SJCRH30 (cell line): ENCODE results near the gene CHMP6. TPM values are rescaled to one million over a fixed set of nuclear protein-coding genes. Genes with fewer than 3 reads are reported as not detected.

Experiments
- DNase-seq, 2 experiments: peaks; one replicate each; pipeline ENCODE4 v3.0.0-alpha.2; 2015 to 2020
- H3K27ac ChIP-seq: fragments of 250-450 bp; sonication (Bioruptor Pico); 2 replicates; pipeline ENCODE4 v1.5.1; 2020; ENCODE audit warnings: mild to moderate bottlenecking, moderate library complexity
- H3K27me3 ChIP-seq: fragments of 250-450 bp; sonication (Bioruptor Pico); 2 replicates; pipeline ENCODE4 v1.5.1; 2020; ENCODE audit warnings: mild to moderate bottlenecking, moderate library complexity
- H3K36me3 ChIP-seq: fragments of 250-450 bp; sonication (Bioruptor Pico); 2 replicates; pipeline ENCODE4 v1.5.1; 2020; ENCODE audit warnings: mild to moderate bottlenecking, moderate library complexity
- H3K4me1 ChIP-seq: fragments of 250-450 bp; sonication (Bioruptor Pico); 2 replicates; pipeline ENCODE4 v1.5.1; 2020; ENCODE audit warnings: mild to moderate bottlenecking, moderate library complexity
- H3K4me3 ChIP-seq: fragments of 250-450 bp; sonication (Bioruptor Pico); 2 replicates; pipeline ENCODE4 v1.5.1; 2020; ENCODE audit warnings: mild to moderate bottlenecking, moderate library complexity
- H3K9me3 ChIP-seq: fragments of 250-450 bp; sonication (Bioruptor Pico); replicated peaks from 2 replicates; pipeline ENCODE4 v1.5.1; 2020; ENCODE audit warnings: mild to moderate bottlenecking, moderate library complexity
- total RNA-seq: library from RNA; depleted of rRNA; stranded (reverse); fragments of >200 nt; shearing (Covaris generic); gene quantifications from 2 replicates; pipeline ENCODE4 v1.2.3, GENCODE V29; 2014

CHMP6 gene
- total RNA-seq, 1 experiment from 2014 or later = 27.6 TPM

GRCh38 chr17:80962356-80963329 lies 29.0 kb upstream of the CHMP6 start:
- Histone ChIP-seq H3K4me1 (peaks cover 38% of the 10 kb centered on the region), H3K27me3 (no peaks in the 10 kb centered on the region), H3K9me3 (no peaks in the 10 kb centered on the region), H3K27ac (no peak overlapping the region), H3K4me3 (no peak overlapping the region), H3K36me3 (no peaks in the 10 kb centered on the region)
- no peak for DNase-seq

GRCh38 chr17:80963812-80964543 lies 27.7 kb upstream of the CHMP6 start:
- no peak overlapping the region for H3K4me3 ChIP-seq
- no peak overlapping the region for H3K27ac ChIP-seq
- H3K4me1 ChIP-seq = peaks cover 41% of the 10 kb centered on the region

GRCh38 chr17:80964544-80964856 lies 27.1 kb upstream of the CHMP6 start:
- no peaks in the 10 kb centered on the region for H3K27me3 ChIP-seq
- H3K36me3 ChIP-seq = no peaks in the 10 kb centered on the region
- no peaks in the 10 kb centered on the region for H3K9me3 ChIP-seq
- no peak for DNase-seq
- peaks cover 39% of the 10 kb centered on the region for H3K4me1 ChIP-seq
- no peak overlapping the region for H3K4me3 ChIP-seq
- no peak overlapping the region for H3K27ac ChIP-seq

More at GRCh38 chr17:80963812-80964543, 27.7 kb upstream of the CHMP6 start:
- Histone ChIP-seq H3K36me3 (no peaks in the 10 kb centered on the region), H3K9me3 (no peaks in the 10 kb centered on the region), H3K27me3 (no peaks in the 10 kb centered on the region)
- DNase-seq = peak in 1 of 2 experiments; percentile 54

- Histone ChIP-seq H3K9me3 (no peaks in the 10 kb centered on the region), H3K27ac (no peak overlapping the region), H3K4me1 (peaks cover 40% of the 10 kb centered on the region), H3K36me3 (no peaks in the 10 kb centered on the region), H3K27me3 (no peaks in the 10 kb centered on the region), H3K4me3 (no peak overlapping the region)
- no peak for DNase-seq
Observed at GRCh38 chr17:80964859-80965580, 26.6 kb upstream of the CHMP6 start.

- Histone ChIP-seq H3K27ac (no peak overlapping the region), H3K4me3 (no peak overlapping the region), H3K27me3 (no peaks in the 10 kb centered on the region), H3K36me3 (no peaks in the 10 kb centered on the region), H3K9me3 (no peaks in the 10 kb centered on the region), H3K4me1 (peaks cover 40% of the 10 kb centered on the region)
- no peak for DNase-seq
Observed at GRCh38 chr17:80965606-80966005, 26.0 kb upstream of the CHMP6 start.

DNA sequence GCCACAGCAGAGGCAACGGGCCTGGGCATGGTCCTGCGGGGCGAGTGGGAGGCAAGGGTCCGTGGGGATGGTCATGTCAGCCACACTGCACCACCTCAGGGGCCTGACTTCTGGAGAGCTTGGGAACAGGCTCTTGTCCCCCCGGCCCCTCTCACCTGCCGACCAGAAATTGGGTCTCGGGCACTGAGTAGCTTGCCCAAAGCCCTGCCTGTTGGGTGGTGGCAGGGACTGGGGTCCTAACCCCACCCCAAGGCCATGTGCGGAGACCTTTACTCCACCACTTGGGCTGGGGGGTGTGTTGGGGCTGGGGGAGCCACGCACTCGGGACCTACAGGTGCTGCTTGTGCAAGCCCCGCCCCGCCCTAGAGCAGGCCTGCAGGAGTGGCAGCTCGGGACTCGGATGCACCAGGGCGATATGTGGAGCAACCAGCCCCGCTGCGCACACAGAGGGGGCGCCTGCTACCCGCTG lies 24.2 kb upstream of the CHMP6 start:
- Histone ChIP-seq H3K27ac (no peak overlapping the region), H3K4me3 (no peak overlapping the region), H3K27me3 (no peaks in the 10 kb centered on the region), H3K9me3 (no peaks in the 10 kb centered on the region), H3K4me1 (peaks cover 38% of the 10 kb centered on the region), H3K36me3 (no peaks in the 10 kb centered on the region)
- DNase-seq = no peak

DNA sequence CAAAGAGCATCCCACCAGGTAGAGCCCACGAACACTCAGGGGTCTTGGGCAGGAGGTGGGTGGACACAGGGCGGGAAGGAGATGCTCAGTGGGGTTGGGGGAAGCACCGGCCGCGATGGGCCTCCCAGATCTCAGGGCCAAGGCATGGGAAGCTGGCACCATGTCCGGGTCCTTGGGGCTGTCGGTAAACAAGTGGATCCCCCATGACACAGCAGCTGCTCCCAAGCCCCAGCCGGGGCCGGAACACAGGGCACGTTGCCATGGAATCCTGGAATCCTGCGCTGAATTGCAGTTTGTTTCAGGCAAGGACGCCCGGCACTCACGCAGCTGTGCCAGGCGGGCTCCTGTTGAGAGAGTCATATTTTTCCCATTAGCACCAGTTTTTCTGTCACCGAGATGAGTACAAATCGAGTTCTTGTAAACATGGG lies 23.0 kb upstream of the CHMP6 start:
- Histone ChIP-seq H3K27ac (peak overlapping the region; percentile 93), H3K36me3 (no peaks in the 10 kb centered on the region), H3K4me1 (peaks cover 37% of the 10 kb centered on the region), H3K4me3 (peak overlapping the region; percentile 48), H3K9me3 (no peaks in the 10 kb centered on the region), H3K27me3 (no peaks in the 10 kb centered on the region)
- DNase-seq = peak; percentile 91 to 95

DNA sequence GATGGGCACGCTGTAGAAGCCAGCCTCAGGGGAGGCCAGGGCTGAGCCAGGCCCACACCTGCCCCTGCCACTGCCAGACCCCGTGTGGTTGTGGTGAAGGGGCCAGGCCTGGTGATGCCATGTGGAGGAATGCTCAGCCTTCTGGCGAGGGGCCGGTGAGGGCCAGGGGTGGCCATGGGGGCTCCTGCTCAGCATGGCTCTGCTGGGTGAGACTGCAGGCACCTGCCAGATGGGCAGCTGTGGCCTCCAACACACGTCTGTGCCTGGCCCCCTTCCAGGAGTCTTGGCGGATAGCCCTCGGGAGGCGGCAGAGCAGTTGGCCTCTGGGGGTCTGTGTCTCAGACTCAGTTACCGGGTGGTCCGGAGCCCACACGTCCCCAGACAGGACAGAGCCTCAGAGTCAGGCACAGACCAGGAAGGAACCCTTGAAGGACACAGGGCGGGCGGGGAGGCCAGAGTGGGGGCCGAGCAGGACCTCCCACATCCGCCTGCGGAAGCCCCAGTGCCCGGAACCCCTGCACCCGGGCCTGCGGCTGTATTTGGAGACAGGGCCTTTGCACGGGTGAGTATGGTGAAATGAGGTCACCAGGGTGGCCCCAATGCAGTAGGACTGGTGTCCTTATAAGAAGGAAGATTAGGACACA lies 22.5 kb upstream of the CHMP6 start:
- H3K27ac ChIP-seq = peak overlapping the region; percentile 93
- peak; percentile 94 to 95 for DNase-seq

GRCh38 chr17:80969674-80970043 lies 22.0 kb upstream of the CHMP6 start:
- Histone ChIP-seq H3K27me3 (no peaks in the 10 kb centered on the region), H3K27ac (peak overlapping the region; percentile 93), H3K4me1 (peaks cover 37% of the 10 kb centered on the region), H3K4me3 (peak overlapping the region; percentile 48), H3K9me3 (no peaks in the 10 kb centered on the region), H3K36me3 (no peaks in the 10 kb centered on the region)
- DNase-seq = no peak

More for the DNA sequence above, 22.5 kb upstream of the CHMP6 start:
- Histone ChIP-seq H3K4me1 (peaks cover 37% of the 10 kb centered on the region), H3K27me3 (no peaks in the 10 kb centered on the region), H3K4me3 (peak overlapping the region; percentile 48), H3K9me3 (no peaks in the 10 kb centered on the region), H3K36me3 (no peaks in the 10 kb centered on the region)

GRCh38 chr17:80970044-80970761 lies 21.4 kb upstream of the CHMP6 start:
- Histone ChIP-seq H3K9me3 (no peaks in the 10 kb centered on the region), H3K27ac (peak overlapping the region; percentile 93), H3K4me3 (peak overlapping the region; percentile 48), H3K4me1 (peaks cover 37% of the 10 kb centered on the region), H3K36me3 (no peaks in the 10 kb centered on the region), H3K27me3 (no peaks in the 10 kb centered on the region)
- peak; percentile 98 for DNase-seq

GRCh38 chr17:80970762-80971703 lies 20.6 kb upstream of the CHMP6 start:
- peak in 1 of 2 experiments; percentile 40 for DNase-seq
- Histone ChIP-seq H3K9me3 (no peaks in the 10 kb centered on the region), H3K27me3 (no peaks in the 10 kb centered on the region), H3K4me3 (peak overlapping the region; percentile 48), H3K4me1 (peaks cover 37% of the 10 kb centered on the region), H3K27ac (peak overlapping the region; percentile 93), H3K36me3 (no peaks in the 10 kb centered on the region)

DNA sequence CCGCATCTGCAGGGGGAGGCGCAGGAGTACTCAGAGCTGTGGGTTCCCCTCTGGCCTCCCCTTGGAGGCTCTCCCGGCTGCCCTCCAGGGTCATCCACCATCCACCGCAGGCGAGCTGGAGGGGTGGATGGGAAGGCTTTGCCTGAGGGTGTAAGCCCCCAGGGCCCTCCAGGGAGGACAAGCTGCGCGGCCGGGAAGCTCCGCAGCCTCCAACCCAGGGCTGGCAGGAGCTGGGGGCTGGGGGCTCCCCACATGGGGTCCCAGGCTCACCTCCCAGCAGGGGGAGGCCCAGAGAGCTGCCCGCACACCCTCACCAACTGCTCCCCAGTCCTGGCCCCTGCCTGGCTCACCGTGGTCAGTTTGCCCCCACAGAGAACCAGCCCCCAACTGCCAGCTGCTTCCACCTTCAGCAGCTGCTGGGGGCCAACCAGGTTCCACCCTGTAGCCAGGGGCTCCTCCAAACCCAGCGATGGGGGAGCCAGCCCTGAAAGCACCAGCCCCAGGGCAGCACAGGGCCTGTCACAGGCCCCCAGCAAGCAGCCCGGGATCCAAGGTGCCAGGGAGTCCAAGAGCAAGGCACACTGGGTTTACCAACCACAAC lies 19.8 kb upstream of the CHMP6 start:
- Histone ChIP-seq H3K4me3 (no peak overlapping the region), H3K36me3 (no peaks in the 10 kb centered on the region), H3K27ac (no peak overlapping the region), H3K27me3 (no peaks in the 10 kb centered on the region), H3K9me3 (no peaks in the 10 kb centered on the region), H3K4me1 (peaks cover 37% of the 10 kb centered on the region)
- DNase-seq = peak; percentile 64 to 65
